Left lung (tissue), 10 donors: Measurements from ENCODE around the gene E2F1. TPM values are rescaled to one million over a fixed set of nuclear protein-coding genes. Genes with fewer than 3 reads are reported as not detected.

Source experiments
- ATAC-seq: fragments of 200-7000 bp; cut with Tn5 transposase; one replicate; pipeline ENCODE4 v1.9.1; 2020; ENCODE audit warnings: moderate library complexity
- DNase-seq, 4 donors: peaks; one replicate each; pipeline ENCODE4 v3.0.0-alpha.2; 2013 to 2020
- H3K27ac ChIP-seq, 2 donors: fragments of 200-600 bp; sonication (generic) in 1 of 2; one replicate each; pipeline versions ENCODE4 v1.5.0 to v1.8.0; 2020 to 2021
- H3K27me3 ChIP-seq, 2 donors: fragments of 200-600 bp; sonication (generic) in 1 of 2; one replicate each; pipeline versions ENCODE4 v1.5.0 to v1.8.0; 2020 to 2021
- H3K36me3 ChIP-seq, 2 donors: fragments of 200-600 bp; sonication (generic) in 1 of 2; one replicate each; pipeline versions ENCODE4 v1.5.0 to v1.8.0; 2020 to 2021
- H3K4me1 ChIP-seq, 2 donors: fragments of 200-600 bp; one replicate each; pipeline ENCODE4 v1.8.0; 2021
- H3K4me3 ChIP-seq, 2 donors: fragments of 200-600 bp; sonication (generic) in 1 of 2; one replicate each; pipeline versions ENCODE4 v1.5.0 to v1.8.0; 2020 to 2021; ENCODE audit warnings: mild to moderate bottlenecking in 1 of 2
- H3K9me3 ChIP-seq, 2 donors: fragments of 200-600 bp; sonication (generic) in 1 of 2; one replicate each; pipeline versions ENCODE4 v1.5.0 to v1.8.0; 2020 to 2021
- CTCF ChIP-seq, 2 donors: fragments of 200-600 bp; sonication (generic) in 1 of 2; IDR thresholded peaks; one replicate each; pipeline versions ENCODE4 v1.5.0 to v1.8.0; 2021; ENCODE audit warnings: antibody characterized with exemption in 2 of 2
- intact Hi-C, 2 donors: fragments of 100-400 bp; cut with DNase I; formaldehyde crosslinking; loops; one replicate each; pipeline versions ENCODE4 v1.11.2 to v1.14.2; 2022
- polyA plus RNA-seq, 6 donors: library from polyadenylated mRNA; unstranded; fragments of 120-200 nt; gene quantifications; one replicate each; pipeline ENCODE4 v1.2.1, GENCODE V29; 2013; ENCODE audit not compliant: insufficient read length in 6 of 6
- total RNA-seq, 2 donors: library from RNA; stranded (reverse); fragmentation: NEBNext Ultra II Directional; extraction: Animal tissue kit (Norgen Biotek cat#: 25700); gene quantifications; one replicate each; pipeline ENCODE4 v1.2.1, GENCODE V29; 2021
- donor health status: DM: no; HTN: yes; CAD: no.
- donor health status: DM: no; HTN: no; CAD: no.

Gene E2F1
- total and polyA plus RNA-seq, 8 donors, result 12.2 to 23.6 (median 16.4) TPM

- Histone ChIP-seq H3K36me3 (peaks cover 0 to 31% of the 10 kb centered on the region in 2 donors), H3K27ac (no peak overlapping the region), H3K4me3 (no peak overlapping the region), H3K27me3 (no peaks in the 10 kb centered on the region), H3K9me3 (no peaks in the 10 kb centered on the region), H3K4me1 (peaks cover 5% of the 10 kb centered on the region in 2 donors)
- TF ChIP-seq CTCF (IDR thresholded peaks at IDR 0.05), result no peak
- peak; percentile 4 for ATAC-seq
- intact Hi-C loops, result loop anchor here in 1 of 2 donors (5.0 kb wide), 1 partner anchor 192 kb away; no protein-coding TSS in a partner anchor
- DNase-seq, result peak in 2 of 4 donors; percentile 22 to 68
These were observed 31.5 kb downstream of the E2F1 start for GRCh38 chr20:33654680-33655161.

GRCh38 chr20:33653900-33654596, 32.1 kb downstream of the E2F1 start:
- no peaks in the 10 kb centered on the region for H3K27me3 ChIP-seq
- TF ChIP-seq CTCF (IDR thresholded peaks at IDR 0.05), result no peak
- intact Hi-C loops, result loop anchor here in 1 of 2 donors (5.0 kb wide), 1 partner anchor 192 kb away; no protein-coding TSS in a partner anchor
- no peak overlapping the region for H3K4me3 ChIP-seq
- H3K27ac ChIP-seq, result no peak overlapping the region
- peaks cover 0 to 24% of the 10 kb centered on the region in 2 donors for H3K36me3 ChIP-seq
- ATAC-seq, result peak; percentile 78
- H3K4me1 ChIP-seq, result peaks cover 5 to 10% of the 10 kb centered on the region in 2 donors
- H3K9me3 ChIP-seq, result no peaks in the 10 kb centered on the region
- peak in 3 of 4 donors; percentile 69 to 86 (median 86) for DNase-seq

GRCh38 chr20:33653218-33653899, 32.8 kb downstream of the E2F1 start:
- no peak overlapping the region for H3K4me3 ChIP-seq
- peak; percentile 58 for ATAC-seq

GRCh38 chr20:33651562-33652048, 34.6 kb downstream of the E2F1 start:
- intact Hi-C loops, result loop anchor here in 1 of 2 donors (5.0 kb wide), 1 partner anchor 189 kb away; no protein-coding TSS in a partner anchor
- no peak for TF ChIP-seq CTCF (IDR thresholded peaks at IDR 0.05)

More at GRCh38 chr20:33653218-33653899, 32.8 kb downstream of the E2F1 start:
- H3K27me3 ChIP-seq, result no peaks in the 10 kb centered on the region
- H3K4me1 ChIP-seq, result peaks cover 8 to 10% of the 10 kb centered on the region in 2 donors
- intact Hi-C loops, result loop anchor here in 1 of 2 donors (5.0 kb wide), 1 partner anchor 191 kb away; no protein-coding TSS in a partner anchor
- H3K9me3 ChIP-seq, result no peaks in the 10 kb centered on the region
- peaks cover 0 to 17% of the 10 kb centered on the region in 2 donors for H3K36me3 ChIP-seq
- H3K27ac ChIP-seq, result no peak overlapping the region
- peak in 2 of 4 donors; percentile 40 to 79 for DNase-seq
- TF ChIP-seq CTCF (IDR thresholded peaks at IDR 0.05), result peak; percentile 61 to 76

More at GRCh38 chr20:33651562-33652048, 34.6 kb downstream of the E2F1 start:
- ATAC-seq, result no peak
- Histone ChIP-seq H3K9me3 (no peaks in the 10 kb centered on the region), H3K4me1 (peaks cover 10 to 15% of the 10 kb centered on the region in 2 donors), H3K4me3 (no peak overlapping the region), H3K27me3 (no peaks in the 10 kb centered on the region), H3K36me3 (peaks cover 0 to 1% of the 10 kb centered on the region in 2 donors), H3K27ac (no peak overlapping the region)
- peak in 1 of 4 donors; percentile 23 for DNase-seq
